CD1c-positive myeloid dendritic cell (primary cell): ENCODE results near the gene C17orf100.
"Not testable (repeated sequence)": the region's sequence is repeated elsewhere in the genome, so short reads cannot be mapped to it uniquely, and the experiment has no call there.

ENCODE experiments used
- DNase-seq: peaks from one replicate; pipeline ENCODE4 v3.0.0-alpha.2; 2016; ENCODE audit errors: extremely low spot score

Gene C17orf100

GRCh38 chr17:6641247-6641863 lies 10.2 kb upstream of the C17orf100 start:
- DNase-seq: peak; percentile 54

GRCh38 chr17:6642592-6642991 lies 9.0 kb upstream of the C17orf100 start:
- DNase-seq: no peak

- no peak for DNase-seq
These were observed 8.0 kb upstream of the C17orf100 start for GRCh38 chr17:6643451-6644125.

GRCh38 chr17:6648181-6648580 lies 3.4 kb upstream of the C17orf100 start:
- no peak for DNase-seq

- peak; percentile 29 for DNase-seq
These were observed 424 bp downstream of the C17orf100 start for GRCh38 chr17:6651919-6652452.

GRCh38 chr17:6654841-6655731 lies 3.5 kb downstream of the C17orf100 start:
- peak; percentile 26 for DNase-seq

- DNase-seq: not testable (repeated sequence)
These were observed 4.3 kb downstream of the C17orf100 start for GRCh38 chr17:6655732-6656361.

GRCh38 chr17:6656797-6657632 lies 5.5 kb downstream of the C17orf100 start:
- peak; percentile 39 for DNase-seq

- DNase-seq: no peak
These were observed 6.2 kb downstream of the C17orf100 start for GRCh38 chr17:6657633-6658287.

- DNase-seq: not testable (repeated sequence)
These were observed 6.8 kb downstream of the C17orf100 start for GRCh38 chr17:6658411-6658810.

- DNase-seq: peak; percentile 71
These were observed 8.5 kb downstream of the C17orf100 start for GRCh38 chr17:6660101-6660500.

GRCh38 chr17:6660805-6661463 lies 9.4 kb downstream of the C17orf100 start:
- DNase-seq: peak; percentile 93

- peak; percentile 23 for DNase-seq
These were observed 9.9 kb downstream of the C17orf100 start for GRCh38 chr17:6661464-6661848.

- DNase-seq: not testable (repeated sequence)
These were observed 11.6 kb downstream of the C17orf100 start for GRCh38 chr17:6663200-6663599.

GRCh38 chr17:6666077-6666521 lies 14.5 kb downstream of the C17orf100 start:
- DNase-seq: peak; percentile 76

- DNase-seq: no peak
These were observed 15.0 kb downstream of the C17orf100 start for GRCh38 chr17:6666557-6666956.

- DNase-seq: no peak
These were observed 16.0 kb downstream of the C17orf100 start for GRCh38 chr17:6667516-6667915.

- no peak for DNase-seq
These were observed 16.7 kb downstream of the C17orf100 start for GRCh38 chr17:6668219-6668618.

GRCh38 chr17:6668727-6669425 lies 17.3 kb downstream of the C17orf100 start:
- no peak for DNase-seq
